Esophagus muscularis mucosa (tissue), 4 donors: ENCODE measurements around the gene NBEA. TPM values are rescaled to one million over a fixed set of nuclear protein-coding genes. Genes with fewer than 3 reads are reported as not detected.

ENCODE experiments used
- DNase-seq: peaks from one replicate; pipeline ENCODE4 v3.0.0-alpha.2; 2017; ENCODE audit errors: extremely low spot score
- H3K27ac ChIP-seq, 4 donors: fragments of 200-600 bp; sonication (generic); replicated peaks in 1 of 4; 1 replicate in 3 of 4; 2 replicates in 1 of 4; pipeline ENCODE4 v1.5.1; 2016 to 2019; ENCODE audit warnings: mild to moderate bottlenecking in 1 of 4
- H3K27me3 ChIP-seq, 4 donors: fragments of 200-600 bp; sonication (generic); one replicate each; pipeline versions ENCODE4 v1.5.1 to v1.6.0; 2016 to 2019
- H3K36me3 ChIP-seq, 4 donors: fragments of 200-600 bp; sonication (generic); one replicate each; pipeline ENCODE4 v1.5.1; 2016 to 2019
- H3K4me1 ChIP-seq, 4 donors: fragments of 200-600 bp; sonication (generic); one replicate each; pipeline ENCODE4 v1.5.1; 2016 to 2019
- H3K4me3 ChIP-seq, 4 donors: fragments of 200-600 bp; sonication (generic); 1 replicate in 2 of 4; 2 replicates in 2 of 4; pipeline ENCODE4 v1.5.1; 2016 to 2019; ENCODE audit warnings: mild to moderate bottlenecking in 4 of 4, moderate library complexity in 1 of 4
- H3K9me3 ChIP-seq, 4 donors: fragments of 200-600 bp; sonication (generic); 1 replicate in 3 of 4; 2 replicates in 1 of 4; pipeline ENCODE4 v1.5.1; 2016 to 2019
- EP300 ChIP-seq: sonication (generic); formaldehyde crosslinking; IDR thresholded peaks from one replicate; pipeline ENCODE4 v1.6.1; 2017; ENCODE audit warnings: antibody characterized with exemption
- POLR2A ChIP-seq: fragments of 450-650 bp; IDR thresholded peaks from one replicate; pipeline ENCODE4 v1.6.1; 2017; ENCODE audit warnings: antibody characterized with exemption, moderate library complexity, mild to moderate bottlenecking, low read depth
- POLR2AphosphoS5 ChIP-seq, 2 donors: sonication (generic); formaldehyde crosslinking; IDR thresholded peaks; one replicate each; pipeline ENCODE4 v1.6.1; 2017; ENCODE audit warnings: antibody characterized with exemption in 2 of 2
- WGBS: methylation state at CpG from one replicate; pipeline ENCODE4 v1.1.5; 2018; 5-methylcytosine and 5-hydroxymethylcytosine counted together
- intact Hi-C: fragments of 100-400 bp; cut with DNase I; formaldehyde crosslinking; loops from one replicate; pipeline ENCODE4 v1.15.1; 2023
- total RNA-seq, 4 donors: library from RNA; depleted of rRNA; stranded (reverse); fragments of >200 nt; gene quantifications; one replicate each; pipeline versions ENCODE4 v1.1.0 to v1.2.1, GENCODE V29; 2016
- TF ChIP-seq, protein P1 (sequence below), 3 experiments: fragments of 200-600 bp in 2 of 3; fragments of 450-650 bp in 1 of 3; sonication (generic) in 2 of 3; IDR thresholded peaks; one replicate each; pipeline ENCODE4 v1.5.1; 2017 to 2019; ENCODE audit warnings: antibody characterized with exemption in 3 of 3, mild to moderate bottlenecking in 2 of 3, moderate library complexity in 1 of 3

Gene NBEA
- total RNA-seq, 4 donors from 2014 or later, result 21.0 to 30.8 (median 25.0) TPM

DNA sequence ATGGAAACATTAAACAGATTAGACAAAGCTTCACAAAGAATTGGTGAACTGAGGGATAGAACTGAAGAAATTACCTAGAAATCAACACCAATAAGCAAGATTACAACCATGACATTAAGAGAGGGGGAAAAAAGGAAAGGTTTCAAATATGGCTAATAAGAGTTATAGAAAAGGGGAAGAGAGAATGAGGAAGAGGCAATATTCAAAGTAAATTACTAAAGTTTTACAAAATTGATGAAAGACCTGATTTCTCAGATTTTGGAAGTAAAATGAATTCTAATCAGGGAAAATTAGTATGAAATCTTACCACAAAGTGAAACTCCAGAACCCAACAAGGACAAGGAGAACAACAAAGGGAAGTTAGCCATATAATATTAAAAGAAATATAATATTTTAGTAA, 187.4 kb downstream of the NBEA start:
- Histone ChIP-seq H3K27me3 (no peaks in the 10 kb centered on the region), H3K4me3 (no peak overlapping the region), H3K4me1 (no peaks in the 10 kb centered on the region), H3K9me3 (no peaks in the 10 kb centered on the region), H3K27ac (no peak overlapping the region), H3K36me3 (peaks cover 0 to 9% (median 2%) of the 10 kb centered on the region in 4 donors)
- TF ChIP-seq POLR2A, result no peak
- TF ChIP-seq, protein P1, sequence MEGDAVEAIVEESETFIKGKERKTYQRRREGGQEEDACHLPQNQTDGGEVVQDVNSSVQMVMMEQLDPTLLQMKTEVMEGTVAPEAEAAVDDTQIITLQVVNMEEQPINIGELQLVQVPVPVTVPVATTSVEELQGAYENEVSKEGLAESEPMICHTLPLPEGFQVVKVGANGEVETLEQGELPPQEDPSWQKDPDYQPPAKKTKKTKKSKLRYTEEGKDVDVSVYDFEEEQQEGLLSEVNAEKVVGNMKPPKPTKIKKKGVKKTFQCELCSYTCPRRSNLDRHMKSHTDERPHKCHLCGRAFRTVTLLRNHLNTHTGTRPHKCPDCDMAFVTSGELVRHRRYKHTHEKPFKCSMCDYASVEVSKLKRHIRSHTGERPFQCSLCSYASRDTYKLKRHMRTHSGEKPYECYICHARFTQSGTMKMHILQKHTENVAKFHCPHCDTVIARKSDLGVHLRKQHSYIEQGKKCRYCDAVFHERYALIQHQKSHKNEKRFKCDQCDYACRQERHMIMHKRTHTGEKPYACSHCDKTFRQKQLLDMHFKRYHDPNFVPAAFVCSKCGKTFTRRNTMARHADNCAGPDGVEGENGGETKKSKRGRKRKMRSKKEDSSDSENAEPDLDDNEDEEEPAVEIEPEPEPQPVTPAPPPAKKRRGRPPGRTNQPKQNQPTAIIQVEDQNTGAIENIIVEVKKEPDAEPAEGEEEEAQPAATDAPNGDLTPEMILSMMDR (IDR thresholded peaks at IDR 0.05), result no peak
- TF ChIP-seq EP300, result no peak
- no peak for TF ChIP-seq POLR2AphosphoS5 (IDR thresholded peaks at IDR 0.05)
- intact Hi-C loops, result no loop called here
- no peak for DNase-seq

DNA sequence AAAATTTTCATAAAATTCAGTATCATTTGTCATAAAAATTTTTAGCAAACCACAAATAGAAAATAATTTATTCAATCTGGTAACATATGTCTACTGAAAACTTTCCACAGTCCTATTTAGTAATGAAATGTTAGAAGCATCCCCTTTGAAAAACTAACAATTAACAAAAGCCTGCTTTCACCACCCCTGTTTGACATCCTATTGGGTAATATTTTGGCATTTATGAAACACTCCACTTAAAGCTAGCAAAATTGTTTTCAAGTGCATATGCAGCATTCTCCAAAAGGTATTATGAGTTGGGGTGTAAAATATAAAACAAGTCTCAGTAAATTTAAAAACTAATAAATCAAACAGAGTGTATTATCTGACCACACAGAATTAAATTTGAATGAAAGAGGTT, 189.4 kb downstream of the NBEA start:
- TF ChIP-seq POLR2AphosphoS5 (IDR thresholded peaks at IDR 0.05) (no peak), EP300 (no peak)
- TF ChIP-seq, protein P1 (IDR thresholded peaks at IDR 0.05), result no peak
- intact Hi-C loops, result no loop called here
- DNase-seq, result no peak
- Histone ChIP-seq H3K27me3 (no peaks in the 10 kb centered on the region), H3K4me1 (no peaks in the 10 kb centered on the region), H3K36me3 (peaks cover 0 to 4% (median 0%) of the 10 kb centered on the region in 4 donors), H3K4me3 (no peak overlapping the region), H3K9me3 (no peaks in the 10 kb centered on the region), H3K27ac (no peak overlapping the region)

DNA sequence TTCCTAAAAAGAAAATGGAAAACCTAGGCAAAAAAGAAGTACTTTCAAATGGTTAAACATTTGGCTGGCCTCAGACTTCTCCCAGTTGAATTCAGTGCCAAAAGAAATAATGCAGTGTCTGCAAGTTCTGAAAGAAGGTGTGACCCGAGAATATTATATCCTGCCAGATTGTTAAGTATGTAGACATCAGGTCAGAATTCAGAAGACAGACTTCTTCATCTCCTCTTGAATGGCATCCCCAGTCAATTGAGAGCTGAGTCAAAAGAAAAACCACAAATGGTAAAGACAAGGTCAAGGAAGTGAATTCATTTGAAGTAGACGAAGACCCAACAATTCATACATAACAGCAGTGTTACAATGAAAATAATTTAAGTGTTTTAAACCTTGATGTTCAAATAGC, 194.5 kb downstream of the NBEA start:
- H3K4me3 ChIP-seq, result no peak overlapping the region
- no peak for DNase-seq
- H3K4me1 ChIP-seq, result no peaks in the 10 kb centered on the region
- WGBS, result 51% methylated on average over 2 of the region's 2 CpGs
- intact Hi-C loops, result no loop called here
- H3K9me3 ChIP-seq, result no peaks in the 10 kb centered on the region
- no peak for TF ChIP-seq POLR2AphosphoS5 (IDR thresholded peaks at IDR 0.05)
- no peak for TF ChIP-seq EP300
- TF ChIP-seq, protein P1 (IDR thresholded peaks at IDR 0.05), result no peak
- no peak for TF ChIP-seq POLR2A
- peaks cover 0 to 4% (median 0%) of the 10 kb centered on the region in 4 donors for H3K36me3 ChIP-seq
- H3K27ac ChIP-seq, result no peak overlapping the region
- H3K27me3 ChIP-seq, result no peaks in the 10 kb centered on the region

DNA sequence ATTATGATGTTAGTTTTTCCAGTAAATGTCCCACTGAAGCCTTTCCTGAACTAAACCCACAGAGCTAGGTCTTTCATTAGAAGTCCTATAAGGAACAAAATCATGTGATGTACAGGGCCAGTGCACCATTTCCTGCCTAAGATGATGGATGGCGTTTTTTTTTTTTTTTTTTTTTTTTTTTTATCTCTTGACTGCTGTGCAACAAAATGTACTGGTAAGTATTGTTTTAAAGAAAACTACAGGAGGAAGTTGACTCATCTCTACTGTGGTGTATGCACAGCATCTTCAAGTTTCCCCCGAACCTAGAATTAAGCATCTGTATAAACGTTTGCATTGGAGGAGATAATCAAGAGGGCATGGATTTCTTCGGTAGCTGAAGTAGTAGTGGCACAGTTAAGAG, 197.5 kb downstream of the NBEA start:
- no peak for DNase-seq

DNA sequence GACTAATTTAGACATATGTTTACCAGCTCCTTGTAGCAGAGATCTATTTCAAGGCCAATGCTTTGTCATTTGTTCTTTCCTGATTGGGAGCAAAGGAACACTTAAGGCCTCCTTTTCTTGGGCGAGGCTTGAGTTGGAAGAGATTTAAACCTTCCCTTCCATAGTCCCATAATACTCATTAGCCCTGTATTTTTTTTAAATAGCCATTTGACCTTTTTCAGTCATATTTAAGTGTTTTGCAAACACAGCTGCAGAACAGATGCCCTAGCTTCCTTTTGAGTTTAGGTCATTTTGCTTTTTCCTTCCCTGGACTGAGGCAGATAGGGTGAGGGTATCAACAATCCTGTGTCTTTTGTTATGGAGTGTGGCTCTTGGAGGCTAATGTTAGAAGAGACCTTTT, 198.3 kb downstream of the NBEA start:
- TF ChIP-seq EP300, result no peak
- no peak for TF ChIP-seq POLR2AphosphoS5 (IDR thresholded peaks at IDR 0.05)
- TF ChIP-seq, protein P1 (IDR thresholded peaks at IDR 0.05), result no peak
- TF ChIP-seq POLR2A, result no peak
- no peak overlapping the region for H3K27ac ChIP-seq
- peaks cover 0 to 9% (median 3%) of the 10 kb centered on the region in 4 donors for H3K4me1 ChIP-seq
- intact Hi-C loops, result no loop called here
- no peak overlapping the region for H3K4me3 ChIP-seq
- WGBS, result 90% methylated on average over 1 of the region's 1 CpG
- DNase-seq, result no peak
- no peaks in the 10 kb centered on the region for H3K36me3 ChIP-seq
- no peaks in the 10 kb centered on the region for H3K9me3 ChIP-seq
- no peaks in the 10 kb centered on the region for H3K27me3 ChIP-seq

More for the DNA sequence above, 197.5 kb downstream of the NBEA start:
- intact Hi-C loops, result no loop called here
- 80% methylated on average over 4 of the region's 4 CpGs for WGBS
- H3K36me3 ChIP-seq, result no peaks in the 10 kb centered on the region
- H3K4me3 ChIP-seq, result no peak overlapping the region
- no peaks in the 10 kb centered on the region for H3K27me3 ChIP-seq
- no peaks in the 10 kb centered on the region for H3K9me3 ChIP-seq
- peaks cover 0 to 9% (median 3%) of the 10 kb centered on the region in 4 donors for H3K4me1 ChIP-seq
- no peak overlapping the region for H3K27ac ChIP-seq
- TF ChIP-seq EP300 (no peak), POLR2AphosphoS5 (IDR thresholded peaks at IDR 0.05) (no peak), POLR2A (no peak)
- TF ChIP-seq, protein P1 (IDR thresholded peaks at IDR 0.05), result no peak
